IPS-18a (cell line): ENCODE measurements around the gene TSPAN9.

ENCODE experiments used
- H3K27ac ChIP-seq: one replicate; pipeline ENCODE4 v1.5.1; 2013; ENCODE audit warnings: low read length
- H3K27me3 ChIP-seq: one replicate; pipeline ENCODE4 v1.6.1; 2013; ENCODE audit warnings: mild to moderate bottlenecking, low read length; ENCODE audit not compliant: control insufficient read depth, insufficient read depth
- H3K36me3 ChIP-seq: one replicate; pipeline ENCODE4 v1.6.1; 2013; ENCODE audit warnings: low read depth, low read length; ENCODE audit not compliant: control insufficient read depth
- H3K4me1 ChIP-seq: one replicate; pipeline ENCODE4 v1.6.1; 2013; ENCODE audit warnings: low read depth, low read length; ENCODE audit not compliant: control insufficient read depth
- H3K4me3 ChIP-seq: one replicate; pipeline ENCODE4 v1.5.1; 2013; ENCODE audit warnings: low read length
- H3K9ac ChIP-seq: one replicate; pipeline ENCODE4 v1.6.1; 2013; ENCODE audit warnings: mild to moderate bottlenecking, low read length, moderate library complexity
- H3K9me3 ChIP-seq: one replicate; pipeline ENCODE4 v1.6.1; 2013; ENCODE audit warnings: low read depth, low read length; ENCODE audit not compliant: control insufficient read depth

The TSPAN9 gene

DNA sequence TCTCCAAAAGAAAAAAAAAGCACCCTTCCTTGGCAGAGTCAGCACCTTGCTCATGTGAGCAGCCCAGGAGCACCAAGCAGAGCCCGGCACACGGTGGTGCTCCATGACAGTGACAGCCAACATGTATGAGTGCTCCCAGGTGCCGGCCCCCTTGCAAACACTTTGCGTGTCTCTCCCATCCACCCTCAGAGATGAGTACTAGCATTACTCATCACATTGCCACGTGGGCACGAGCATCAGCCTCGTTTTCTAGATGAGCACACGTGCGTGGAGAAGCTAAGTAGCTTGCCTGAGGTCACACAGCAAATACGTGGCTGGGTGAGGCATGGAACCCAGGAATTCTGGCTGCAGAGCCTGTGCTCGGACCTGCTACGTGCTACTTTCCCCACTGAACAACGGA lies 235.9 kb downstream of the TSPAN9 start:
- no peak overlapping the region for H3K27ac ChIP-seq
- no peak overlapping the region for H3K9ac ChIP-seq
- no peaks in the 10 kb centered on the region for H3K9me3 ChIP-seq
- H3K27me3 ChIP-seq, result no peaks in the 10 kb centered on the region
- no peaks in the 10 kb centered on the region for H3K36me3 ChIP-seq
- no peaks in the 10 kb centered on the region for H3K4me1 ChIP-seq
- no peak overlapping the region for H3K4me3 ChIP-seq

DNA sequence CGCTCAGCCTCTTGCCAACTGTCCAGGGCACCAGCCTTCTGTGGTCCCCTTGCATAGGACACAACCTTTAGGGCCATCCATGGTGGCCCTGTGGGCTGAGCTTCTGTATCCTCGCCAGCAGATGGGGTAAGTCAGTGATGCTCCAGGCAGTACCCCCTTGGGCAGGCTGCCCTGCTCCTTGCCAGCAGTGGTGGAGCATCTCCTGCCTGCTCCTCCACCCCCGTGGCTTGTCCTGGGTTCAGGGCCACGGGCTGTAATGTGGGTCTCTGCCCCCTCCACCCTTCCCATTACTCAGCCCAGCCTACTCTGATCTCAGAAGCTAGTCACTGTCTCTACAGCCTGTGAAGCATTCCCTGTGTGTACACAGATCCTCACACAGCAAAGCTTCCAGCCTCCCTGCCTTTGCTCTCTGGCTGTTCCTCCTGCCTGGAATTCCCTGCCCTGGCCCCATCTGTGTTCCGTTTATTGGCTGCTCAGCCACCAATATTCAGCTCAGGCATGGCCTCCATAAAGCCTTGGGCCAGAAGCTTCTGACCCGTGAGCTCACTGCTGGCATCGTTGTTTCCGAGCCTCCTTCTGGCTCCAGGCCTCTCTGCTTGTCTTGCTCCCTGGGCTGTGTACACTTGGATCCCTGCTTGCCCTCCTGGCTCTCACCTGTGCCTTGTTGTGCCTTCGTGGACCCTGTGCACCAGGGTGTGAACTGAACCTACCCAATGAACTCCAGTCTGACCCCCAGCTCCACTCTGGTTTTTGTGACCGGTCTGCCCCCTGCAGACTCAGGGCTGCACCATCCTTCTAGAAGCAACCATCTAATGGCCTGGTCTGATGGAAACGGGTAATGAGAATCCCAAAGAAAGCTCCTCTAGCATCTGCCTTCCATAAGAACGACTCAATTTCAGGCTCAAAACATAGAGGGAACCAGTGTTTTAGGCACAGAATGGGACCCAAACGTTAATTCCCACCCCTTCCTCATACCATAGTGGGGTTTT lies 236.8 kb downstream of the TSPAN9 start:
- Histone ChIP-seq H3K4me1 (no peaks in the 10 kb centered on the region), H3K27me3 (no peaks in the 10 kb centered on the region), H3K36me3 (no peaks in the 10 kb centered on the region), H3K4me3 (no peak overlapping the region), H3K27ac (no peak overlapping the region), H3K9me3 (no peaks in the 10 kb centered on the region), H3K9ac (no peak overlapping the region)

DNA sequence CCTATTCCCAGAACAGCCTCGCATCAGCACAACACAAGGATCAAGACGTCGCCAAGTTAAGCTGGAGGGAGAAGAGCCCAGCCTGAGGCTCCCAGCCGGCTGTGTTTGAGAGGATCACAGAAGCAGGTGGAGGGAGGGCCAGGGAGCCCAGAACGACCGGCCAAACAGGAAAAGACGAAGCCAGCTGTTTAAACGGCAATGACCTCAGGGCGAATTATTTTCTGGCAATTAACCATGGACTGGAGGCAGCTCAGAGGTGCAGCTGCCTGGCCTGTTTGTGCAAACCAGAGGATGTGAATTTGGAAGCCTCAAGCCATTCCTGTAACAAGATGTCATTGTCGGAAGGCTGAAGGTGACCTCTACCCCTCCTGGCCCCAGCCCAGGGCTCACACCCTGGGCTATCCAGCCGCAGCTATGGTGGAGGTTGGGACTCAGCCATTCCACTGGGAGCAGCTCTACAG lies 238.1 kb downstream of the TSPAN9 start:
- Histone ChIP-seq H3K4me3 (no peak overlapping the region), H3K27me3 (no peaks in the 10 kb centered on the region)

DNA sequence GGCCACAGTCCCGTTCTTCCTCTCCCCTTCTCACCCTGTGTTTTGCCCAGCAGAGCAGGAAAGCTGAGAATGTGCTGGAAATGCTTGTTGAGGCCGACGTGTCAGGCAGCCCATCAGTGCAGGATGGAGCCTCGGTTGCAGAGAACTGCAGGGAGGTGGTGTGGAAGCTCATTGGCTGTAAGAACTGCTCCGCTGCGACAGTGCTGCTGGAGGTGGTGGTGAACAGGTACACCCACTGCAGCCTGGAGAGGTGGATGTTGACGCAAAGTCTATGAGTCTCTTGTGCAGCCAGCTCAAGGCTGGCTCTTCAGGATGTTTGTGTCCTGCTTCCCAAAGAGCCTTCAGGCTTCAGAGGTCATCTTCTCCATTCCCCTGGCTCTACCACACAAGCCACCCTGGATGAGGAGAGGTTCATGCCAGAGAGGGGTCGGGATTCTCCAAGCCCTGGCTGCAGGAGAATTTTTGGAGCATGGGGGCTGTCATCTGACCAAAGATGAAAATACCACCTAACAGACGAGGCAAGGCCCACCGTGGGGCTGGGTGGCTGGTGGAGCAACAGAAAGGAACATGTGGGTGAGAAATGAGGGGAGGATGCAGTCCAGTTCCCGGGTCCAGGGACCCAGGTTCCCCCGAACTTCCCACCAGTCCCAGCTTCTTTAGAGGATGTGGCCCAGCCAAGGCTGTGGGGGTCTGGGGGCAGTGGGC lies 239.7 kb downstream of the TSPAN9 start:
- Histone ChIP-seq H3K27me3 (no peaks in the 10 kb centered on the region), H3K9me3 (no peaks in the 10 kb centered on the region), H3K27ac (no peak overlapping the region)

More for the DNA sequence above, 238.1 kb downstream of the TSPAN9 start:
- Histone ChIP-seq H3K9ac (no peak overlapping the region), H3K9me3 (no peaks in the 10 kb centered on the region), H3K36me3 (no peaks in the 10 kb centered on the region), H3K4me1 (no peaks in the 10 kb centered on the region), H3K27ac (no peak overlapping the region)

DNA sequence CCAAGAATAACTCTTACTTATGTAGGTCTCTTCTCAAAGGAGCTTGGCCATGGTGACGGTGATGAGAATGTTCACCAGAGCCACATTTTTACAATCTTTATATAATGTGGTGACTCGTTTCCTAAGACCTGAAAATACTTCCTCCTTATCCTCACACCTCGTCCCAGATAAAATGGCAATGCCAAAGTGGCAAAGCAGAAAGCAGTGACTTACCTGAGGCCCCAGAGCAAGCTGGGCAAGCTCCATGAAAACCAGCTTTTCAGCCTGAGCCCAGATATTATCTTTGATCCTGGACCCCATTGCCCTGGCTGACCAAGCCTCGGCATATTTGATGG lies 240.3 kb downstream of the TSPAN9 start:
- no peaks in the 10 kb centered on the region for H3K9me3 ChIP-seq
- no peak overlapping the region for H3K27ac ChIP-seq
- no peaks in the 10 kb centered on the region for H3K36me3 ChIP-seq
- no peak overlapping the region for H3K9ac ChIP-seq
- H3K27me3 ChIP-seq, result no peaks in the 10 kb centered on the region
- no peaks in the 10 kb centered on the region for H3K4me1 ChIP-seq
- H3K4me3 ChIP-seq, result no peak overlapping the region

More for the DNA sequence above, 239.7 kb downstream of the TSPAN9 start:
- no peak overlapping the region for H3K4me3 ChIP-seq
- H3K9ac ChIP-seq, result no peak overlapping the region
- no peaks in the 10 kb centered on the region for H3K4me1 ChIP-seq
- no peaks in the 10 kb centered on the region for H3K36me3 ChIP-seq

DNA sequence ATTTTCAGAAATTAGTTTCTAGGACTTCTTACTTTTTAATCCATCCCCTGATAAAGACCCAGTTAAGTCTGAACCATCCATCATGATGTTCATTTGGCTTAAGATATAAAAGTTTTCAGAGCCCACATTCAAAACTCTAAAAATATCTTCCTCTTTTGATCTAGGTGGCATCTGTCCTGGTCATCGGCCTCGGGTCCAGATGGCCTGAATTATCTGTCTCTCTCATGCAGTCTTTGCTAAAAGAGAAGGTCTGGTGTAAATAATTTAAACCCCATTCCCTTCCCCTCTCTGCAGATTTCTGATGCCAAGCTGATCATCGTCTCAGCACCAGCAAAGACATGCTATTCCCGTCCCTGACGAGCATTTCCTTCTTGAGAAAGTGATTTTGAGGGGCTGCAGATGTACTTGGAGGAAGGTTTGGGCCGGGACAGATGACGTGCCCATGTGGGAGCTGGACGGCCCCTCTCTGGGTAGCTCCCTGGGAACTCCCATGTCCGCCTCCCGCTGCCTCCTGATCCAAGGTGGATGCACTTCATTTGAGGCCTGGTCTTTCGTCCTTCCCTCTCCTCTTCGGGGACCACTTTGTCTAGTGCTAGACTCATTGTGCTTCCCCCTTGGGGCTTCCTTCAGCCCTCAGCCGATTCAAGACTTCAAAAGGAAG lies 240.8 kb downstream of the TSPAN9 start:
- Histone ChIP-seq H3K27me3 (no peaks in the 10 kb centered on the region), H3K36me3 (no peaks in the 10 kb centered on the region), H3K4me3 (no peak overlapping the region), H3K4me1 (no peaks in the 10 kb centered on the region), H3K9ac (no peak overlapping the region), H3K9me3 (no peaks in the 10 kb centered on the region), H3K27ac (no peak overlapping the region)

DNA sequence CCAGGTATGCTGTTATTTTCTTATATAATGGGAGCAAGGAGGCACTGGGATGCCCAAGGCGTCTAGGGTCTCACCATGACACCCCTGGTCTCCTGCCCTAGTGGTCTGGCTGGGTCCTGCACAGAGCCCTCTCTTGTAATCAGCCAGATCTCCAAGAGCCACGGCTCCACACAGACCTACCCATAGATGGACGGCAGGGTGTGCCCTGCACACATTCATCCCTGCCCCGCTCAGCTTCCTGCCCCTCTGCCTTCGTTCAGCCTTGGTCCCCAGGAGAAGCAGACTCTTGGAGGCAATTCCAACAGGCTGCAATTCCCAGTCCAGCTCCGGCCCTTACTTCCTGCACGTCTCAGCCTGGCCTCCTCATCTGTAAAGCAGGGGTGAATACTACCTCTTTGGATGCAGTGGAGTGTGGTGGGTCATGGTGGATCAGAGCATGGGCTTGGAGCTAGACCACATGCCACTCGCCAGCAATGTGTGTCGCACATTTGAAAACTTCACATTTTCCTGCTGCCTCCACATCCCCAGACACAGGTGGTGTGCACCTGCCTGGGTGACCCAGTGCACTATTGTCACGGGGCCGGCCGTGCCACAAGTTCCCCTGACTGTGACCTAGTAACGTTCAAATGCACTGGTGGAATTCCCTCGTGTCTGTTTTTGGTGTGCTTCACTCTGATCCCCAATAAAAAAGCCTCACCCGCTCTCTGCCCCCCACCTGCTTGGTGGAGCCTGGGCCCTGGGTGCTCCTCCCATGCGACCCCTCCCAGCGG lies 242.7 kb downstream of the TSPAN9 start:
- Histone ChIP-seq H3K36me3 (no peaks in the 10 kb centered on the region), H3K9ac (no peak overlapping the region), H3K27me3 (no peaks in the 10 kb centered on the region), H3K4me3 (no peak overlapping the region), H3K27ac (no peak overlapping the region), H3K9me3 (no peaks in the 10 kb centered on the region), H3K4me1 (no peaks in the 10 kb centered on the region)

DNA sequence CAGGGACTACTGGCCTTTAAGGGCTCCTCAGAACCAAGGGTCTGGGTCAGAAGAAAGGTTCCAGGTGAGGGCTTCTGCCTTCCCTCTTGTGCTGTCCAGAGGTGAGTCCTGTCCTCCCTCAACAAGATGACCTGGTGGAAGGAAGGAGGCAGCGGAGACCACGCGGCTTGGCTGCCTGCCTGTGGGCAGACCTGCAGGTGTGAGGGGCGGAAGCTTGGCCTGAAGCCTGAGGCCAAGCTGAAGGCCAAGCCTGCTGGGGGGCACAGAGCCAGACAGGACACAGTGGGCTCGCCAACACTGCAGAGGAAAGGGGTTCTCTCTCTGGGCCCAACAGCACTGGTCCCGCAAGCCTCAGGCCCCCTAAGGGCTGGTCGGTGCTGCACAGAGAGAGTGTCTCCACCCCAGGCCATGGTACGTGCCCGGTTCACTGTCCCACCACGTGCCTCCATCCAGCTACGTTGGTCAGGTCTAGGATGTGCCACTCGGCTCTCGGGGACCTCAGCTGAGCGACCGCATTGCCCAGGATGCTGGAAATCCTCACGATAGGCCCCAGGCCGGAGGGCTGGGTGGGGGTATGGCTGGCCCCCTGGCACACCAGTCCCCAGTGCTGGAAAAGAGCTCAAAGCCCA lies 243.8 kb downstream of the TSPAN9 start:
- Histone ChIP-seq H3K27ac (no peak overlapping the region), H3K9me3 (no peaks in the 10 kb centered on the region), H3K4me3 (no peak overlapping the region), H3K9ac (no peak overlapping the region), H3K4me1 (no peaks in the 10 kb centered on the region), H3K27me3 (no peaks in the 10 kb centered on the region), H3K36me3 (no peaks in the 10 kb centered on the region)

DNA sequence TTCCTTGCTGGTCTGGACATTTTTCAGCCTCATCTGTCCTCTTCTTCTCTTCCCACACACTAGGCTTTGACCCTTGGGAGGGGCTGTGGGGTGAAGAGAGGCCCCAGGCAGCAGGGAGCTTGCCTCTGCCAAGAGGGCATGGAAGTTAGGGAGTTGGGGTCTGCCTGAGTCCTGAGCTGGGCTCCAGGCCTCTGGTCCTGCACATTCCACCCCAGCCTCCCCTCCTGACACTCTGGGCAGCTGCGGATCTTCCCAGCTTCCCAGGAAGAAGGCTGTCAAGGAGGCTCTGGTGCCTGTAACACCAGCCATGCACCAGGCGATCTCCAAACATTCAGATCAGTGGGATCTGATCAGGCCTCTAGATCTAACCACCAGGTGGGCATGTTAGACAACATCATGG lies 244.7 kb downstream of the TSPAN9 start:
- H3K4me3 ChIP-seq, result no peak overlapping the region
- no peaks in the 10 kb centered on the region for H3K27me3 ChIP-seq
- no peaks in the 10 kb centered on the region for H3K4me1 ChIP-seq
- H3K36me3 ChIP-seq, result no peaks in the 10 kb centered on the region
- H3K27ac ChIP-seq, result no peak overlapping the region
- H3K9me3 ChIP-seq, result no peaks in the 10 kb centered on the region
- H3K9ac ChIP-seq, result no peak overlapping the region

DNA sequence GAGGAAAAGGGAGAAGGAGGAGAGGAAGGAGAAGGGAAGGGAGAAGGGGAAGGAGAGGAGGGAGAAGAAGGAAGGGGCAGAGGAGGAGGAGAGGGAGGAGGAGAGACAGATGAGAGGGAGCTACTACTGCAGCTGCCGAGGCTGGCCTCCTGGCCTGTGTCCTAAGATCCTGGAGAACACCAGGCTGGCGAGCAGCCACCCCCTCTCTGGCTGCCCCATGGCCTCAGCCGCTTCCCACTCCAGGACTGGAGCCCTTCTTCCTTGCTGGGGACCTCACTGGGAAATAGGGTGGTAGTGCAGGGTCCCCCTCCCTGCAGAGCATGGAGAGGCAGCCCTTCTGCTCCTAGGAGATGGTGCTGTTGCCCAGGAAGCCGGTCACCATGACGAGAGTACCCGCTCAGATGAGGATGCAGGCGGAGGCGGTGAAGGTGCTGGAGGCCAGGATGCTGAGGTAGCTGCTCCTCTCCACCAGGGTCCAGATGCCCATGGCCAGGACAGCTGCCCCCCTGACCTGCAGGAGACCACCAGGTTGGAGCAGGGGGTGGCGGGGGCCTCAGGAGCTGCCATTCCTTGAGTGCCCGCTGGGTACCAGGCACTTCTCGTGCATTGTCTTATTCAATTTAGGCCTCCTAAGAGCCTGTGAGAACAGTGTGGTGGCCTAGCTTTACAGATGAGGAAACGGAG lies 246.0 kb downstream of the TSPAN9 start:
- Histone ChIP-seq H3K9me3 (no peaks in the 10 kb centered on the region), H3K4me3 (no peak overlapping the region), H3K27ac (no peak overlapping the region), H3K4me1 (no peaks in the 10 kb centered on the region), H3K36me3 (no peaks in the 10 kb centered on the region), H3K9ac (no peak overlapping the region), H3K27me3 (no peaks in the 10 kb centered on the region)
